Lower lobe of right lung (tissue), 2 donors: ENCODE data around the gene FIG4. TPM values are rescaled to one million over a fixed set of nuclear protein-coding genes. Genes with fewer than 3 reads are reported as not detected.

Experiments used
- ATAC-seq, 2 donors: fragments of 200-7000 bp; cut with Tn5 transposase; one replicate each; pipeline ENCODE4 v1.9.1; 2020 to 2022; ENCODE audit warnings: mild to moderate bottlenecking in 2 of 2, moderate library complexity in 2 of 2
- DNase-seq: peaks from one replicate; pipeline ENCODE4 v3.0.0-alpha.2; 2020
- H3K27ac ChIP-seq: fragments of 200-600 bp; one replicate; pipeline ENCODE4 v1.8.0; 2022
- H3K27me3 ChIP-seq: fragments of 200-600 bp; one replicate; pipeline ENCODE4 v1.8.0; 2022; ENCODE audit warnings: low read depth
- H3K36me3 ChIP-seq: fragments of 200-600 bp; one replicate; pipeline ENCODE4 v1.8.0; 2022; ENCODE audit warnings: mild to moderate bottlenecking
- H3K4me1 ChIP-seq: fragments of 200-600 bp; one replicate; pipeline ENCODE4 v1.8.0; 2022
- H3K4me3 ChIP-seq: fragments of 200-600 bp; one replicate; pipeline ENCODE4 v1.8.0; 2022; ENCODE audit warnings: mild to moderate bottlenecking
- H3K9me3 ChIP-seq: fragments of 200-600 bp; one replicate; pipeline ENCODE4 v1.8.0; 2022
- CTCF ChIP-seq: fragments of 200-600 bp; IDR thresholded peaks from one replicate; pipeline ENCODE4 v1.8.0; 2022; ENCODE audit warnings: antibody characterized with exemption, mild to moderate bottlenecking
- intact Hi-C: fragments of 100-400 bp; cut with DNase I; formaldehyde crosslinking; loops from one replicate; pipeline ENCODE4 v1.11.0; 2022
- total RNA-seq: library from RNA; stranded (reverse); fragmentation: NEBNext Ultra II Directional; extraction: Animal tissue kit (Norgen Biotek cat#: 25700); gene quantifications from one replicate; pipeline ENCODE4 v1.2.1, GENCODE V29; 2021
- donor health status: DM: no; HTN: yes; CAD: no; lungs with severe emphysema.

The FIG4 gene
- total RNA-seq, 1 donor from 2014 or later: 44.5 TPM

- peaks cover 38% of the 10 kb centered on the region for H3K36me3 ChIP-seq
- intact Hi-C loops: no loop called here
- ATAC-seq (no peak), DNase-seq (no peak)
- no peak overlapping the region for H3K4me3 ChIP-seq
- no peak overlapping the region for H3K27ac ChIP-seq
- H3K9me3 ChIP-seq: no peaks in the 10 kb centered on the region
- peaks cover under 1% of the 10 kb centered on the region for H3K4me1 ChIP-seq
- no peaks in the 10 kb centered on the region for H3K27me3 ChIP-seq
- TF ChIP-seq CTCF: no peak
Observed at GRCh38 chr6:109799129-109799528, 108.0 kb downstream of the FIG4 start.

GRCh38 chr6:109799664-109800063 lies 108.6 kb downstream of the FIG4 start:
- H3K9me3 ChIP-seq: no peaks in the 10 kb centered on the region
- peaks cover 38% of the 10 kb centered on the region for H3K36me3 ChIP-seq
- H3K4me1 ChIP-seq: no peaks in the 10 kb centered on the region
- no peak overlapping the region for H3K4me3 ChIP-seq
- TF ChIP-seq CTCF: no peak
- no peak for ATAC-seq
- intact Hi-C loops: no loop called here
- no peaks in the 10 kb centered on the region for H3K27me3 ChIP-seq
- H3K27ac ChIP-seq: no peak overlapping the region
- no peak for DNase-seq

- Histone ChIP-seq H3K36me3 (peaks cover 38% of the 10 kb centered on the region), H3K9me3 (no peaks in the 10 kb centered on the region), H3K4me3 (no peak overlapping the region), H3K27ac (no peak overlapping the region), H3K27me3 (no peaks in the 10 kb centered on the region), H3K4me1 (no peaks in the 10 kb centered on the region)
- no peak for TF ChIP-seq CTCF
- ATAC-seq (no peak), DNase-seq (no peak)
- intact Hi-C loops: no loop called here
Observed at GRCh38 chr6:109800771-109801170, 109.7 kb downstream of the FIG4 start.

GRCh38 chr6:109801794-109802193 lies 110.7 kb downstream of the FIG4 start:
- DNase-seq (no peak), ATAC-seq (no peak)
- H3K27ac ChIP-seq: no peak overlapping the region
- H3K9me3 ChIP-seq: no peaks in the 10 kb centered on the region
- no peaks in the 10 kb centered on the region for H3K4me1 ChIP-seq
- no peaks in the 10 kb centered on the region for H3K27me3 ChIP-seq
- H3K36me3 ChIP-seq: peaks cover 28% of the 10 kb centered on the region
- TF ChIP-seq CTCF: no peak
- no peak overlapping the region for H3K4me3 ChIP-seq
- intact Hi-C loops: no loop called here

GRCh38 chr6:109804020-109804419 lies 112.9 kb downstream of the FIG4 start:
- H3K4me1 ChIP-seq: no peaks in the 10 kb centered on the region
- H3K9me3 ChIP-seq: no peaks in the 10 kb centered on the region
- TF ChIP-seq CTCF: no peak
- no peak for ATAC-seq
- DNase-seq: no peak
- intact Hi-C loops: no loop called here
- no peak overlapping the region for H3K27ac ChIP-seq
- H3K36me3 ChIP-seq: peaks cover 14% of the 10 kb centered on the region
- H3K27me3 ChIP-seq: no peaks in the 10 kb centered on the region
- H3K4me3 ChIP-seq: no peak overlapping the region

- Histone ChIP-seq H3K4me3 (no peak overlapping the region), H3K4me1 (no peaks in the 10 kb centered on the region), H3K9me3 (no peaks in the 10 kb centered on the region), H3K36me3 (no peaks in the 10 kb centered on the region), H3K27me3 (no peaks in the 10 kb centered on the region), H3K27ac (no peak overlapping the region)
- intact Hi-C loops: no loop called here
- no peak for TF ChIP-seq CTCF
- no peak for DNase-seq
- ATAC-seq: no peak
Observed at GRCh38 chr6:109807881-109808280, 116.8 kb downstream of the FIG4 start.
